GM23248 (cell line): ENCODE measurements around the gene PXMP2.

Source experiments
- EZH2 ChIP-seq: fragments of 200-600 bp; sonication (generic); IDR thresholded peaks from 2 replicates; pipeline ENCODE4 v1.6.1; 2018; ENCODE audit warnings: antibody characterized with exemption, mild to moderate bottlenecking; ENCODE audit not compliant: insufficient read depth, poor library complexity, severe bottlenecking
- EZH2phosphoT487 ChIP-seq: fragments of 200-600 bp; sonication (generic); IDR thresholded peaks from 2 replicates; pipeline ENCODE4 v1.6.1; 2018; ENCODE audit warnings: antibody characterized with exemption, moderate library complexity, mild to moderate bottlenecking, low read depth; ENCODE audit not compliant: insufficient read depth

- no peak for TF ChIP-seq EZH2
- no peak for TF ChIP-seq EZH2phosphoT487
Observed at GRCh38 chr12:132734206-132734605, 46.8 kb downstream of the PXMP2 start.
